ENCODE results near the gene PHACTR1. TPM values are rescaled to one million over a fixed set of nuclear protein-coding genes. Genes with fewer than 3 reads are reported as not detected.

Gene PHACTR1
- total RNA-seq, 4 donors from 2014 or later, result 2.6 to 11.2 (median 4.9) TPM

DNA sequence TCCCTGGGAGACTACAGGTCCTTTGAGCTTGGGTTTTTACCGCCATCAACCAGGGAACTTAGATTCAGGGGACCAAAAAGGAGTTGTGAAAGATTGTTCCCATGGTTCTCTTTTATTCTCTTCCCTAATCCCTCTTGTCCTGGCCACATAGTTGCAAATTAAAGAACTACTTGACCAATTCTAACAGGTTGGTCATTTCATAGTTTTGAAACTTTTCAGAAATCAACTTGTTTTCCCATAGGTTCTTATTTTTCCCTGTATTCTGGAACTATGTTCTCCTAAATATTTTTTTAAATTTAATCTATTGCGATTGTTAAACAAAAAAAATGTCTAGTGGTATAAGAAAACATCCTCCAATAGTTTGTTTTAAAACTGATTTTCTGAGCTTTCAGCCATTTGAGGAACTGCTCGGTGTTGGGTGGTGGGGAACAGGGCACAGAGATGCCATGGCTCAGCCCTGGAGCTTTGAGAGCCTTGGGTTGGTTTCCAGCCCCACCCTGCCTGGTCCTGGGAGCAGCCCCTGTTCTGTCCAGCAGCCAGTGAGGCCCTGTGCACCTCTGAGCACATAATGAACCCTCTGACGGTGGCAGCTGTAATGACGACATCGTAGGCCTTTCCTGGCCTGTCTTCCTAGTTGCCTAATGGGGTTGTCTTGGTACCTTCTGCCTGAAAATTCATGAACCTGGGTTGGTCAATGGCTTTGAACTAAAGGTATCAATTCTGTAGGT lies 558.3 kb downstream of the PHACTR1 start:
- TF ChIP-seq, protein P1, sequence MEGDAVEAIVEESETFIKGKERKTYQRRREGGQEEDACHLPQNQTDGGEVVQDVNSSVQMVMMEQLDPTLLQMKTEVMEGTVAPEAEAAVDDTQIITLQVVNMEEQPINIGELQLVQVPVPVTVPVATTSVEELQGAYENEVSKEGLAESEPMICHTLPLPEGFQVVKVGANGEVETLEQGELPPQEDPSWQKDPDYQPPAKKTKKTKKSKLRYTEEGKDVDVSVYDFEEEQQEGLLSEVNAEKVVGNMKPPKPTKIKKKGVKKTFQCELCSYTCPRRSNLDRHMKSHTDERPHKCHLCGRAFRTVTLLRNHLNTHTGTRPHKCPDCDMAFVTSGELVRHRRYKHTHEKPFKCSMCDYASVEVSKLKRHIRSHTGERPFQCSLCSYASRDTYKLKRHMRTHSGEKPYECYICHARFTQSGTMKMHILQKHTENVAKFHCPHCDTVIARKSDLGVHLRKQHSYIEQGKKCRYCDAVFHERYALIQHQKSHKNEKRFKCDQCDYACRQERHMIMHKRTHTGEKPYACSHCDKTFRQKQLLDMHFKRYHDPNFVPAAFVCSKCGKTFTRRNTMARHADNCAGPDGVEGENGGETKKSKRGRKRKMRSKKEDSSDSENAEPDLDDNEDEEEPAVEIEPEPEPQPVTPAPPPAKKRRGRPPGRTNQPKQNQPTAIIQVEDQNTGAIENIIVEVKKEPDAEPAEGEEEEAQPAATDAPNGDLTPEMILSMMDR (IDR thresholded peaks at IDR 0.05; ENCODE audit: low read depth), result no peak

DNA sequence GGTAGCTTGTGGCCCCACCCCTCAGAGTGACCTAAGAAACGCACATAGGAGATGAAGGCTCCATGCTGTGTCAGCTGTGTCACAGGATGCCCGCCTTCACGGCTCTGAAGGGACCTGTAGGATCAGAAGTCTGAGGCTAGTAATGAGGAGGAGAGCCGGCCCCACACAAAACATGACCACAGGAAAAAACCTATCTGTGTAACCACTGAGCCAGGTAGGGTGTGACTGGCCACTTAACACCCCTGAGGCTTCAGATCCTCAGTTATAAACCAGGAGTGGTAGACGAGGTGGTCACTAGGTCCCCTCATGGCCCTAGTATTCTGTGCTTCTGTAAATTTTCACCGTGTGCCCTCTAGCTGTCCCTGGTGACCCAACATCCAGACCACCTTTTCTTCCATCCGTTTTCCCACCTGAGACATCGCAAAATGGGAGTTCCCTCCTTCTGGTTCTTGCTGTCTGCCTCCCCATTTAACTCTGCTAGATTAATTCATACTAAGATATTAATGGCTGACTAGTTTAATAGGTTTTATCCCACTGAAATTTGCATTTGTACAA lies 558.9 kb downstream of the PHACTR1 start:
- TF ChIP-seq, protein P1 (IDR thresholded peaks at IDR 0.05; ENCODE audit: low read depth), result no peak

DNA sequence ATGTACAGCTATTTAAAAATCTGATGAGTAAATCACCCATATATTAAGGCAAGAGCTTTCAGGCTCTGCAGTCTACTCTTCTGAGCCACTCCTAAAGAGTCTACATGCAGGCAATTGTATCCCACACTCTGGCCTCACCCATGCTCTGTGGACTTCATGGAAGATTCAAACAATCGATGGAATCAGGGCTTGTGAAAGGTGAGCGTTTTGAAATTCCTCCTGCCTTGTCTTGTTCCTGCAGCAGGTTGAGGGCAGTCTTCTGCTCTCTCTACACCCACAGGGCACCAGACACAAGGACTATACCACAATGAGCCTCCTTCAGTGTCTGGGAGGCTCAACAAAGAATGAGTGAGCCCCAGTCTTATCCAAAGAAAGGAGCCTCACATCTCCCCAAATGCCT lies 560.7 kb downstream of the PHACTR1 start:
- TF ChIP-seq, protein P1 (IDR thresholded peaks at IDR 0.05; ENCODE audit: low read depth), result no peak

DNA sequence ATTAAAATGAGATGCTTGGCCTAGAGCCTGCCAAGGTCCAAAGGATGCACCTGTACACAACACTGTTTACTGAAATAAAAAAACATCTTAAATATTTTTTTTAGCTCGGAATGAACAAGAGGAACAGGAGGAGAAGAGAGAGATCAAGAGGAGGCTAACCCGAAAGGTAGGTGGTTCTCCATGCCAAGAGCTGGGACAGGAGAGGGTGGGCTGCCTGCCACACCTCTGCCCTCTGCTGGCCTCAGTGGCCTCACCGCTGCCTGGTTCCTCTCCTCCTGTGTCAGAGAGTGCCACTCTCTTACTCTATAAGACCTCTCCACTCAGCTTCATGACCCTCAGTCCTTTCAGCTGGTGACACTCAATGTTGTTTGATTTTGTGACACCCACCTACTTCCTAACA lies 561.6 kb downstream of the PHACTR1 start:
- TF ChIP-seq, protein P1 (IDR thresholded peaks at IDR 0.05; ENCODE audit: low read depth), result no peak

DNA sequence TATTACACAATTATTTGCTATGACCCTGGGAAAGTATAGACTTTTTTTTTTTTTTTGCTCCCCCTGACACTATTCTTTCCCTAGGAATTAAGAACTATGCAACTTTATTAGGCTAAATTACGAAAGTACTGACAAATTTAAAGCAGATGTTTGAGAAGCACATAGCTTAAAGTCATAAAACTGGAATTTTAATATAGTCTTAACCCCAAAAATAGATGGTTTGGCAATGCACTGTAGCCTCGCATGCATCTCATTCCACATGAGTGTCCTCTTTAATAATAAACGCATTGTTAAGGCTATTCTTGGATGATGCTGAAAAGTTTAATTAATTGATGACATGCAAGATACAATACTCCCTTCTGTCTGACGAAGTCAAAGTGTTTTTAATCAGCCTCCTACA lies 562.4 kb downstream of the PHACTR1 start:
- TF ChIP-seq, protein P1 (IDR thresholded peaks at IDR 0.05; ENCODE audit: low read depth), result no peak

DNA sequence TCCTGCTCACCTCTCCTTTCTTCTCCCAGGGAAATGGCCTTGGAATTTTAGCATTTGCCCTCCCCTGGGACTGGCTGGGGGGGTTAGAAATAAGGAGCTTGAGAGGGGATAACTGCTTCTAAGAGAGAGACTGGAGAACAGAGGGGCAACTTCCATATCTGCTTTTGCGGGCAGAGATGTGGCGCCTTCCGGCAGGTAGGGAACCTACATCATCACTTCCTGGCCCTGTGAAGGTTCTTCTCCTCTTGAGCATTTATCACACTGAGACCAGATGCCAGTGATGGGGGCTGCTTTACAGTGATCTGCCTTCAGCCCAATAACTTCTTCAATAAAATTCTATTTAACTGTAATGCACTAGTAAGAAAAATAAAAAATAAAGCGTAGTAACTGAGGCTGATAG lies 563.7 kb downstream of the PHACTR1 start:
- TF ChIP-seq, protein P1 (IDR thresholded peaks at IDR 0.05; ENCODE audit: low read depth), result no peak

DNA sequence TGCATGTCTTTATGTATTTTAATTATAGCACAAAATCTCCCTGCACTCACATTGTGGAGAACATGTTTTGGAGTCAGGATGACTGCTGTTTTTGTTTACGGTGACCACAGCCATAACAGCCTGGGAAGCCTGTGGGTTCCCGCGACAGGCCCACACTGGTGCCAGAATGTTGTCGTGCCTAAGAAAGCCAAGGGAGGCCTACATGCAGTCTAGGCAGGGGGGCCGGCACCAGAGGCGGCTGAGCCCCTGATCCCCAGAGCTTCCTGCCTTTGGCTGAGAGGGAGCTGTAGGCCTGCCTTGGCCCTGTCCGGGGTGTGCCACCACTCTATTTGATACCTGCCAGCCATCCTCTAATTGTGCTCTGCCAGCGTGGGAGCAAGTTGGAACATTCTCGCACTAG lies 565.1 kb downstream of the PHACTR1 start:
- TF ChIP-seq, protein P1 (IDR thresholded peaks at IDR 0.05; ENCODE audit: low read depth), result no peak

Data from subcutaneous adipose tissue (tissue), 4 donors.